Measurements from ENCODE around the gene NR1D1.

DNA sequence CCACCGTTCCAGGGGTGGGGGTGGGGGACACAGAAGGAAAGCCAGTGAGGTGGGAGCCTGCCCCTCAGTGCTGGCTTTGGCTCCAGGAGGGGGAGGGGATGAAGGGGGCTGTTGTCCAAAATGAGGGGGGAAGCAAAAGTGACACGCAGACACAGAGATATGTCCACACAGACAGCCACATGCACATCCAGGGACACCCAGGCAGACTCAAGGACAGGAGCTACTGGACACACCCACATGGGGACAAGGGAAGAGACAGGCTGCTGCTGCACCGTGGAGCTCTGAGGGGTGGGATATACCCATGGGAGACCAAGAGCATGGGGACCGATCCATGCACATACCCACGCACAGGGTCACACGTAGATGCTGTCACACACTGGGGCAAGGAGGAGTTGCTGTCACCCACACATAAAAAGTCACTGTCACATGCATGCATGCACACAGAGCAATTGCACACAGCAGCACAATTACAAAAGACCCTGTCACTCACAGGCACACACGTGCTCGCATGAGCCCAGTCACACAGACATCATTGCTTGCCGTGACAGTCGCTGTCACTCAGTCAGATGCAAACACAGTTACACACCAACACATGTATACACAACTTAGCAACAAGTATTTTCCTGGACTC lies 36.4 kb downstream of the NR1D1 start:
- TF ChIP-seq, protein P1, sequence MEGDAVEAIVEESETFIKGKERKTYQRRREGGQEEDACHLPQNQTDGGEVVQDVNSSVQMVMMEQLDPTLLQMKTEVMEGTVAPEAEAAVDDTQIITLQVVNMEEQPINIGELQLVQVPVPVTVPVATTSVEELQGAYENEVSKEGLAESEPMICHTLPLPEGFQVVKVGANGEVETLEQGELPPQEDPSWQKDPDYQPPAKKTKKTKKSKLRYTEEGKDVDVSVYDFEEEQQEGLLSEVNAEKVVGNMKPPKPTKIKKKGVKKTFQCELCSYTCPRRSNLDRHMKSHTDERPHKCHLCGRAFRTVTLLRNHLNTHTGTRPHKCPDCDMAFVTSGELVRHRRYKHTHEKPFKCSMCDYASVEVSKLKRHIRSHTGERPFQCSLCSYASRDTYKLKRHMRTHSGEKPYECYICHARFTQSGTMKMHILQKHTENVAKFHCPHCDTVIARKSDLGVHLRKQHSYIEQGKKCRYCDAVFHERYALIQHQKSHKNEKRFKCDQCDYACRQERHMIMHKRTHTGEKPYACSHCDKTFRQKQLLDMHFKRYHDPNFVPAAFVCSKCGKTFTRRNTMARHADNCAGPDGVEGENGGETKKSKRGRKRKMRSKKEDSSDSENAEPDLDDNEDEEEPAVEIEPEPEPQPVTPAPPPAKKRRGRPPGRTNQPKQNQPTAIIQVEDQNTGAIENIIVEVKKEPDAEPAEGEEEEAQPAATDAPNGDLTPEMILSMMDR (optimal IDR thresholded peaks at IDR 0.05 in 1 of 3, IDR thresholded peaks at IDR 0.05 in 1 of 3, conservative IDR thresholded peaks at IDR 0.05 in 1 of 3; ENCODE audit: extremely low read depth in 1 of 3, insufficient read depth in 2 of 3, low read length in 3 of 3) = no peak
- no peak for TF ChIP-seq EZH2 (IDR thresholded peaks at IDR 0.05; ENCODE audit: low read length)
